ENCODE data around the gene COL9A3.

Gene COL9A3

DNA sequence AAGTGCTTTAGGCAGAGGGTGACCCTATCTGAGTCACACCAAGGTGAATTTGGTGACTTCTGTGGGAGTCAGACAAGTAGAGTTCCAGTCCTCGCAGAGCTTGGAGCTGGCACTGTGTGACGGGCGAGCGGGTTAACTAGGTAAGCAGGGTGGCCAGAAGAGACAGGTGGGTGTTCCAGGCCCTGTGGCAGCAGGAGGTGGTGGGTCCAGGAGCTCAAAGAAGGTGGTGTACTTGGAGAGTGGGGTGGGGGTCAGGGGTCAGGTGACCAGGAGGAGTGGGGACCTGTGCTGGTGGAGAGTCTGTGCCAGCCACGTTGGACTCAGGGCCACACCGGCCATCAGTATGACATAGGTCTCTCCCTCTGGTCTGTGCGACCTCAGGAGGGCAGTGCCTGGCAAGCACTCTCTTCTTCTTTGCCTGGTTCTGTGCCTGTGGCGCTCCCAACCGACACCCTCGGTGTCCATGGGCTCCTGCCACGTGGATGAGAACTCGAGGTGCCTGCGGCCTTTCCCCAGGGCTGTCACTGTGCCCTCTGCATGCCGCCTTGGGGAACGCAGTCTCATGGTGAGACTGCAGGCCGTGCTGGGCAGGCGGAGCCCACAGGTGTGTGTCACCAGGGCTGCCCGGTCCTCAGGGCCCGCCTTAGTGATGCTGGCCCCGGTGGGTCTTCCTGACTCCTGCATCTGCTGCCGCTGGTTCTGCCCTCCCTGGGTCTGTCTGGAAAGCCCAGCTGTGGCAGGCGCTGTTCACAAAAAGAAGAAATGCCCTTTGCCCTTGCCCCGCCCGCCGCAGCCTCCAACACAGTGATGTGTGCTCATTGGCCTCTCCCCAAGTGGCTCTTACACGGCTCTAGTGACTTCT is 18.9 kb upstream of the COL9A3 start:
- no peak for DNase-seq

GRCh38 chr20:62799036-62799435 is 17.8 kb upstream of the COL9A3 start:
- no peak for DNase-seq

GRCh38 chr20:62799459-62799858 is 17.4 kb upstream of the COL9A3 start:
- DNase-seq, result no peak

DNA sequence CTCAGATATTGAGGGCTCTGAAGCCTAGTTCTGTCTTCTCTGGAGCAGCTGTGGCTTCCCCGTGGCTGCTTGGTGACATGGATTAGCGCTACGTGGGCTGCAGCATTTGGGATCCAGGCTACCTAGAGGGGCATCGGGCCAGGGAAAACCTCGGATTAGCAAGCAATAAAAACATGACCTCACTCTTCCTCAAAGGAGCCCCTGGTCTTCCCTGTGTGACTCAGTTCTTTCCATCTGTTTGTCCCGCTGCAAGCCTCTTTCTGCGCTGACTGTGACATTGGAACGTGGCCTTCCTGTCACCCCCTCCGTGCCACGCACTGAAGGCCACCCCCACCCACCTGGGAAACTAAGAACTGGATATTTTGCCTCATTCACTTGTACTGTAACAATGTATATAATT is 17.0 kb upstream of the COL9A3 start:
- no peak for DNase-seq

DNA sequence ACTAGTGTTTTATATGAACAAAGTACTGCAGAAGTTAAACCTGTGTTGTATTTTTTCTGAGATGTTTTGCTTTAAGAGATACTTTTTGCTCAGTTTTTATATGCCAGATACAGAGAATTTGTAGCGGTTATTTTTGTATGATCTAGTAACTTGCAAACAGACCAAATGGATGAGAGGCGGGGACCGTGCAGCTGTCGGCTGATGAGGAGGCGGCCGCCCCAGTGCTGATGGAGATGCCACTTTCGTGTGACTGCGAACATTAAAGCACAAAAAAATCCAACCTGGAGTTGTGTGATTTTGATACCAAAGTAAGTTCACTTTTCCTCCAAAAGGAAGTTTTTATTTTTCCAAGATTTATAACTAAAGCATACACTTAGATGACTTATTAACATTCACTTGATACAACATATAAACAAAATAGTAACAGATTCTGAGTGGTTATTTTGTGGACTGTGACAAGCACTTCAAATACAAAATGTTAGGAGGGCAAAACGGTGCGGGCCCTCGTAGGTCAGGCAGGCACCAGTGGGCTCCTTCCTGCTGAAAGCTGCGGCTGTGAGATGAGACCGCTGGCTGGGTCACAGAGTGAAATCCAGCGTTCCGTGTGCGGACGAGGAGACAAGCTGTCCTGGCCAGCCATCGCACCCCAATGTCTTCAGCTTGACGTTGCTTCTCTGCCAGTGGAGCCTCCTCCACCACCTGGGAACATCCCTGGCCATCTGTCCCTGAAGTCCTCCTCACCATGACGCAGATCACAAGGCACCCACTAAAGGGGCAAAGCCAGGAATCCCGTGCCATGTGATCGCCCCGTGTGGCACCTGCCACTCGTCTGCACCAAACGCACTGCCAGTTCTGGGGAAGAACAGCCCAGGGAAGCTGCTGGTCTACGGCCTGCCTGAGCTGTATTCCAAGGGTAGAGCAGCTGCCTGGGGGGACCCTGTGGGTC is 16.3 kb upstream of the COL9A3 start:
- DNase-seq, result no peak

GRCh38 chr20:62801284-62802010 is 15.4 kb upstream of the COL9A3 start:
- no peak for DNase-seq

- no peak for DNase-seq
Observed at GRCh38 chr20:62802026-62802712, 14.7 kb upstream of the COL9A3 start.

DNA sequence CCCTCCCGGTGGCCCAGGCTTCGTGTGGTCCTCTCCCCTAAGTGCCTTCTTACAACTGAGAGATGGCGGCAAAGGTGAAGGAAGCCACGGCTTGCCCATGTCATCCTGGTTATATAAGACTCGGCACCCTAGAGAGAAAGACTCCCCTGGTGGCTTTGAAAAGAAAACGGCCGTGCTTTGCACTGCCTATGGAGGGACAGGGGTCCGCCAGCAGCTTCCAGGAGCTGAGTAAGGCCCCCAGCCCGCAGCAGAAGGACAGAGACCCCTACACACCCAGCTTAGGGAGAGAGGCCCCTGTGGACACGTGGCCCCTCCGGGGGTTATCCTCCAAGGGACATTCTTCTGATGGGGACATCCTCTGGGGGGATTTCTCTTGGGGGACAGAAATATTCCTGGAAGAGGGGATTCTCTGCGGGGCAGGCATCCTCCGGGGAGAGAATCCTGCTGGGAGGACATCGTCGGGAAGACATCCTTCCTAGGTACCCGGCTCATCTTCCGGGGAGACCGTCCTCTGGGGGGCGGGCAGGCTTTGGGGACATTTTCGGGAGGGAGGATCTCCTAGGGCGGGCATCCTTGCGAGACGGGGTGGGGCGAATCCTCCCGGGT is 12.7 kb upstream of the COL9A3 start:
- DNase-seq, result no peak

DNA sequence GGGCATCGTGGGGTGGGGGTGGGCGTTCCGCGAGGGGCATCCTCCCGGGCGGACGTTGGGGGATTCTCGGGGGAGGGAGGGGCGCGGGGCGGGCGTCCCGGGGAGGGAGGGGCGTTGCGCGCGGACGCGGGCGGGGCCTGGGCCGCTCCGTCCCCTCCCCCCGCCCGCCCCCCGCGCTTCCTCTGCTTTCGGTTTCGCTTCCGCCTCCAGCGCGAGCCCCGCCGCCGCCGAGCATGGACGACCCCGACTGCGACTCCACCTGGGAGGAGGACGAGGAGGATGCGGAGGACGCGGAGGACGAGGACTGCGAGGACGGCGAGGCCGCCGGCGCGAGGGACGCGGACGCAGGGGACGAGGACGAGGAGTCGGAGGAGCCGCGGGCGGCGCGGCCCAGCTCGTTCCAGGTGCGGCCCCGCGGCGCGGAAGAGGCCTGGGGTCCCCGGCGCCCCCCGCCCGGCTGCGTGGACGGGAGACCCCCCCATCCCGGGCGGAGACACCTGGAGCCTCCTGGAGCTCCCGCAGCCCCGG is 12.2 kb upstream of the COL9A3 start, which contains the start of gene OGFR:
OGFR (plus strand) TSS at position 209 of the 528 bp plus-strand sequence; CDS start at position 234, 25 bp downstream.
- DNase-seq, result no peak

- no peak for DNase-seq
Observed at GRCh38 chr20:62805155-62805710, 11.6 kb upstream of the COL9A3 start.

- DNase-seq, result no peak
Observed at GRCh38 chr20:62805711-62806382, 11.0 kb upstream of the COL9A3 start.

GRCh38 chr20:62806383-62807050 is 10.3 kb upstream of the COL9A3 start:
- DNase-seq, result no peak

- DNase-seq, result no peak
Observed at GRCh38 chr20:62807444-62808210, 9.2 kb upstream of the COL9A3 start.

GRCh38 chr20:62808211-62808865 is 8.5 kb upstream of the COL9A3 start:
- no peak for DNase-seq

- no peak for DNase-seq
Observed at GRCh38 chr20:62809530-62810428, 7.1 kb upstream of the COL9A3 start.

- no peak for DNase-seq
Observed at GRCh38 chr20:62811320-62811719, 5.5 kb upstream of the COL9A3 start.

DNA sequence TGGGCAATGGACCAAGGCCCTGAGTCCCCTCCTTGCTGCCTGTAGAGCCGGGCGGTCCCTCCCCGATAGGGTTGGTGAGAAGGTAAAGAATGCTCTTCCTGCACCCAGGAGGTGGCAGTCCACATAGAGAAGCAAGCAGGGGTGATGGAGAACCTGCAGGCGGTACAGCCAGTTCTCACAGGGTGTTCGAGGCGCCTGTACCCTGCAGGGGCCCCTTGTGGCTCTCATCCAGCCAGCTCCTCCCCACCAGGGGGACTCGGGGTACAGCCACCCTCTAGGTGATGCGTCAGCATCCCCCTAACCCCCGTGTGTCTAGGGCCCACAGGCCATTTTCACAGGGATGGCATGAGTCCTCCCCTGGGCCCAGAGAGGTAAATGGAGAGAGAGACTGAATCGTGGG is 5.1 kb upstream of the COL9A3 start:
- no peak for DNase-seq

Data from T1000 (cell line).